ENCODE results near the gene CD300LD. TPM values are rescaled to one million over a fixed set of nuclear protein-coding genes. Genes with fewer than 3 reads are reported as not detected.

Gene CD300LD
- polyA plus RNA-seq, 1 of the 3 experiments (the other 2 are of a cell fraction) = not detected

DNA sequence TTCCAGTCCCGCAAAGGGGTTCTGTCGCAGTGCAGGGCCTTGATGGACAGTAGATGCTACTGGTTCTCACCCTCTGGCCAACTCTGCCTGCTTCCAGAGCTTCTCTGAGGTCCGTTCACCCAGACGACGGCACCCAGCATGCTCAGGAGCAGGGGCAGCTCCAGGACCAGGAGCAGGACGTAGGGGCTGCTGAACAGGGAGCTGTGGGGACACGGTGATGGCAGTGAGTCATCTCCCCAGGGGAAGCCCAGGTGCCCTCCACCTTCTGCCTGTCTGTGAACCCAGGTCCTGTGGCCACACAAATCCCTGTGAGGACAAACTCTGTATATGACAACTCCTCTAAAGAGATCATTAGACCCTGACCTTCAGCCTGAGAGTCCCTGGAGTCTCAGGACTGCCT, 42.7 kb downstream of the CD300LD start:
- Histone ChIP-seq H3K4me3 (ENCODE audit: low read depth in 2 of 2, low read length in 1 of 2) (no peak overlapping the region), H3K9me3 (0 out of 2 replicates have a peak, but pooled peaks cover 6% of the 10 kb centered on the region), H3K27ac (ENCODE audit: low read depth in 2 of 2, low read length in 1 of 2) (no peak overlapping the region), H3K36me3 (replicated peaks in 1 of 2; ENCODE audit: control insufficient read depth in 1 of 2, insufficient read depth in 2 of 2, low read length in 1 of 2) (no peaks in the 10 kb centered on the region), H3K79me2 (ENCODE audit: insufficient read depth) (no peaks in the 10 kb centered on the region), H3K4me2 (no peak overlapping the region), H3K27me3 (ENCODE audit: insufficient read depth) (no peaks in the 10 kb centered on the region), H3K9me2 (no peaks in the 10 kb centered on the region), H3K4me1 (ENCODE audit: control insufficient read depth in 1 of 2, insufficient read depth in 2 of 2, low read depth in 1 of 2, low read length in 1 of 2) (no peaks in the 10 kb centered on the region), H4K20me1 (ENCODE audit: insufficient read depth) (no peaks in the 10 kb centered on the region), H3F3A (replicated peaks; ENCODE audit: insufficient read depth) (no peaks in the 10 kb centered on the region), H3K9ac (no peak overlapping the region), H2AFZ (ENCODE audit: low read depth) (no peak overlapping the region)
- ChIA-PET POLR2A (no interaction called here), CTCF (interaction anchor here (1.1 kb wide), 1 partner anchor 18 kb away, joined by 3 read pairs; the partner anchor contains the start of gene CD300H)
- WGBS (ENCODE audit: low lambda C conversion rate) = 55% methylated on average over 7 of the region's 7 CpGs
- no peak for TF ChIP-seq RXRA (IDR thresholded peaks at IDR 0.05; ENCODE audit: borderline replicate concordance, low read depth)
- no peak for TF ChIP-seq POLR2AphosphoS5 (IDR thresholded peaks at IDR 0.05; ENCODE audit: low read depth, low read length)
- TF ChIP-seq SIN3A (IDR thresholded peaks at IDR 0.05; ENCODE audit: borderline replicate concordance, low read depth, low read length) = no peak
- no peak for TF ChIP-seq CHD2 (IDR thresholded peaks at IDR 0.05; ENCODE audit: low read length, partially characterized antibody)
- TF ChIP-seq FOXM1 (IDR thresholded peaks at IDR 0.05; ENCODE audit: low read depth) = no peak
- no peak for TF ChIP-seq FOSL2 (IDR thresholded peaks at IDR 0.05; ENCODE audit: borderline replicate concordance, low read depth)
- TF ChIP-seq TCF12 (IDR thresholded peaks at IDR 0.05) = no peak
- TF ChIP-seq, protein P1, sequence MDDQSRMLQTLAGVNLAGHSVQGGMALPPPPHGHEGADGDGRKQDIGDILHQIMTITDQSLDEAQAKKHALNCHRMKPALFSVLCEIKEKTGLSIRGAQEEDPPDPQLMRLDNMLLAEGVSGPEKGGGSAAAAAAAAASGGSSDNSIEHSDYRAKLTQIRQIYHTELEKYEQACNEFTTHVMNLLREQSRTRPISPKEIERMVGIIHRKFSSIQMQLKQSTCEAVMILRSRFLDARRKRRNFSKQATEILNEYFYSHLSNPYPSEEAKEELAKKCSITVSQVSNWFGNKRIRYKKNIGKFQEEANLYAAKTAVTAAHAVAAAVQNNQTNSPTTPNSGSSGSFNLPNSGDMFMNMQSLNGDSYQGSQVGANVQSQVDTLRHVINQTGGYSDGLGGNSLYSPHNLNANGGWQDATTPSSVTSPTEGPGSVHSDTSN (IDR thresholded peaks at IDR 0.05) = no peak
- DNase-seq = no peak

DNA sequence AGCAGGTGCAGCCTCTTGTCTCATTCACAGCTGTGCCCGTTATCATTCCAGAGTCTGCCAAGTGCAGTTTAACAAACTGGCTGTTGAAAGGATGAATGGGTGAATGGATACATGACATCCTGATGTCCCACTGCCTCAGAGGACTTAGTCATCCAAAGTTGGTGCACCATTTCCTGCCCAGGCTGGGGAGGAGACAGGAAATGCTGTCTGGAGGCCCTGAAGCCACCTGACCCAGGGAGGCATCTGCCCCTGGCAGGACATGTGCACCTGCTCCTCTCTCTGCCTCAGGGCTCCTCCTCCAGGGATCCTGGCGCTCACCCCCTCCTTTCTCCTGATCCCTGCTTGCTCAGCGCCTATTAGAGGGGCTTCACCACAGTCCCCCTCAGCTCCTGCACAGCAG, 44.3 kb downstream of the CD300LD start:
- H3K4me2 ChIP-seq = no peak overlapping the region
- H3K4me1 ChIP-seq (ENCODE audit: control insufficient read depth in 1 of 2, insufficient read depth in 2 of 2, low read depth in 1 of 2, low read length in 1 of 2) = no peaks in the 10 kb centered on the region
- peaks cover 6% of the 10 kb centered on the region; the same call in 1 of the 2 replicates for H3K9me3 ChIP-seq
- no peaks in the 10 kb centered on the region for H3K9me2 ChIP-seq
- DNase-seq = no peak
- 45% methylated on average over 3 of the region's 3 CpGs for WGBS (ENCODE audit: low lambda C conversion rate)
- H3K79me2 ChIP-seq (ENCODE audit: insufficient read depth) = no peaks in the 10 kb centered on the region
- H2AFZ ChIP-seq (ENCODE audit: low read depth) = no peak overlapping the region
- no peaks in the 10 kb centered on the region for H4K20me1 ChIP-seq (ENCODE audit: insufficient read depth)
- H3K4me3 ChIP-seq (ENCODE audit: low read depth in 2 of 2, low read length in 1 of 2) = no peak overlapping the region
- H3K9ac ChIP-seq = no peak overlapping the region
- no peaks in the 10 kb centered on the region for H3K36me3 ChIP-seq (replicated peaks in 1 of 2; ENCODE audit: control insufficient read depth in 1 of 2, insufficient read depth in 2 of 2, low read length in 1 of 2)
- CTCF ChIA-PET = no interaction called here
- POLR2A ChIA-PET = no interaction called here
- no peak overlapping the region for H3K27ac ChIP-seq (ENCODE audit: low read depth in 2 of 2, low read length in 1 of 2)
- H3F3A ChIP-seq (replicated peaks; ENCODE audit: insufficient read depth) = no peaks in the 10 kb centered on the region
- no peaks in the 10 kb centered on the region for H3K27me3 ChIP-seq (ENCODE audit: insufficient read depth)
- TF ChIP-seq RAD21 (IDR thresholded peaks at IDR 0.05; ENCODE audit: low read length) = no peak
- TF ChIP-seq, protein P2, sequence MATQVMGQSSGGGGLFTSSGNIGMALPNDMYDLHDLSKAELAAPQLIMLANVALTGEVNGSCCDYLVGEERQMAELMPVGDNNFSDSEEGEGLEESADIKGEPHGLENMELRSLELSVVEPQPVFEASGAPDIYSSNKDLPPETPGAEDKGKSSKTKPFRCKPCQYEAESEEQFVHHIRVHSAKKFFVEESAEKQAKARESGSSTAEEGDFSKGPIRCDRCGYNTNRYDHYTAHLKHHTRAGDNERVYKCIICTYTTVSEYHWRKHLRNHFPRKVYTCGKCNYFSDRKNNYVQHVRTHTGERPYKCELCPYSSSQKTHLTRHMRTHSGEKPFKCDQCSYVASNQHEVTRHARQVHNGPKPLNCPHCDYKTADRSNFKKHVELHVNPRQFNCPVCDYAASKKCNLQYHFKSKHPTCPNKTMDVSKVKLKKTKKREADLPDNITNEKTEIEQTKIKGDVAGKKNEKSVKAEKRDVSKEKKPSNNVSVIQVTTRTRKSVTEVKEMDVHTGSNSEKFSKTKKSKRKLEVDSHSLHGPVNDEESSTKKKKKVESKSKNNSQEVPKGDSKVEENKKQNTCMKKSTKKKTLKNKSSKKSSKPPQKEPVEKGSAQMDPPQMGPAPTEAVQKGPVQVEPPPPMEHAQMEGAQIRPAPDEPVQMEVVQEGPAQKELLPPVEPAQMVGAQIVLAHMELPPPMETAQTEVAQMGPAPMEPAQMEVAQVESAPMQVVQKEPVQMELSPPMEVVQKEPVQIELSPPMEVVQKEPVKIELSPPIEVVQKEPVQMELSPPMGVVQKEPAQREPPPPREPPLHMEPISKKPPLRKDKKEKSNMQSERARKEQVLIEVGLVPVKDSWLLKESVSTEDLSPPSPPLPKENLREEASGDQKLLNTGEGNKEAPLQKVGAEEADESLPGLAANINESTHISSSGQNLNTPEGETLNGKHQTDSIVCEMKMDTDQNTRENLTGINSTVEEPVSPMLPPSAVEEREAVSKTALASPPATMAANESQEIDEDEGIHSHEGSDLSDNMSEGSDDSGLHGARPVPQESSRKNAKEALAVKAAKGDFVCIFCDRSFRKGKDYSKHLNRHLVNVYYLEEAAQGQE (IDR thresholded peaks at IDR 0.05; ENCODE audit: low read depth, low read length) = no peak
- TF ChIP-seq, protein P1 (IDR thresholded peaks at IDR 0.05) = no peak
- TF ChIP-seq TAF1 (IDR thresholded peaks at IDR 0.05; ENCODE audit: borderline replicate concordance, low read depth, low read length) = no peak
- TF ChIP-seq, protein P3, sequence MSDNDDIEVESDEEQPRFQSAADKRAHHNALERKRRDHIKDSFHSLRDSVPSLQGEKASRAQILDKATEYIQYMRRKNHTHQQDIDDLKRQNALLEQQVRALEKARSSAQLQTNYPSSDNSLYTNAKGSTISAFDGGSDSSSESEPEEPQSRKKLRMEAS (IDR thresholded peaks at IDR 0.05; ENCODE audit: low read depth) = no peak
- TF ChIP-seq, protein P4, sequence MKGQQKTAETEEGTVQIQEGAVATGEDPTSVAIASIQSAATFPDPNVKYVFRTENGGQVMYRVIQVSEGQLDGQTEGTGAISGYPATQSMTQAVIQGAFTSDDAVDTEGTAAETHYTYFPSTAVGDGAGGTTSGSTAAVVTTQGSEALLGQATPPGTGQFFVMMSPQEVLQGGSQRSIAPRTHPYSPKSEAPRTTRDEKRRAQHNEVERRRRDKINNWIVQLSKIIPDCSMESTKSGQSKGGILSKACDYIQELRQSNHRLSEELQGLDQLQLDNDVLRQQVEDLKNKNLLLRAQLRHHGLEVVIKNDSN (IDR thresholded peaks at IDR 0.05; ENCODE audit: borderline replicate concordance, low read depth) = no peak
- no peak for TF ChIP-seq TCF12 (IDR thresholded peaks at IDR 0.05)
- no peak for TF ChIP-seq POLR2AphosphoS5 (IDR thresholded peaks at IDR 0.05; ENCODE audit: low read depth, low read length)
- no peak for TF ChIP-seq EP300 (IDR thresholded peaks at IDR 0.05; ENCODE audit: borderline replicate concordance in 1 of 2, low read depth in 1 of 2, low read length in 1 of 2)
- TF ChIP-seq EZH2phosphoT487 (IDR thresholded peaks at IDR 0.05; ENCODE audit: borderline replicate concordance, low read depth) = no peak
- no peak for TF ChIP-seq RFX5 (IDR thresholded peaks at IDR 0.05; ENCODE audit: low read length)
- no peak for TF ChIP-seq GATA2 (CRISPR knock-in tag; IDR thresholded peaks at IDR 0.05)
- no peak for TF ChIP-seq MXI1 (IDR thresholded peaks at IDR 0.05; ENCODE audit: low read depth, low read length)
- TF ChIP-seq, protein P5, sequence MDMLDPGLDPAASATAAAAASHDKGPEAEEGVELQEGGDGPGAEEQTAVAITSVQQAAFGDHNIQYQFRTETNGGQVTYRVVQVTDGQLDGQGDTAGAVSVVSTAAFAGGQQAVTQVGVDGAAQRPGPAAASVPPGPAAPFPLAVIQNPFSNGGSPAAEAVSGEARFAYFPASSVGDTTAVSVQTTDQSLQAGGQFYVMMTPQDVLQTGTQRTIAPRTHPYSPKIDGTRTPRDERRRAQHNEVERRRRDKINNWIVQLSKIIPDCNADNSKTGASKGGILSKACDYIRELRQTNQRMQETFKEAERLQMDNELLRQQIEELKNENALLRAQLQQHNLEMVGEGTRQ (IDR thresholded peaks at IDR 0.05; ENCODE audit: borderline replicate concordance, low read depth, low read length) = no peak
- no peak for TF ChIP-seq TEAD4 (IDR thresholded peaks at IDR 0.05; ENCODE audit: borderline replicate concordance, insufficient read depth)
- no peak for TF ChIP-seq RXRA (IDR thresholded peaks at IDR 0.05; ENCODE audit: borderline replicate concordance, low read depth)
- no peak for TF ChIP-seq FOXM1 (IDR thresholded peaks at IDR 0.05; ENCODE audit: low read depth)
